ENCODE measurements around the gene INTS11. TPM values are rescaled to one million over a fixed set of nuclear protein-coding genes. Genes with fewer than 3 reads are reported as not detected.

INTS11 gene
- total and polyA plus RNA-seq, 2 of the 8 experiments (the other 6 are each of a cell fraction or from before 2014, with no cell fraction given) = 113 to 243 TPM

GRCh38 chr1:1273512-1274298, 50.8 kb downstream of the INTS11 start, which contains the start of gene UBE2J2 (continued):
- TF ChIP-seq POLR2A (IDR thresholded peaks at IDR 0.05; ENCODE audit: control extremely low read depth in 1 of 2, low read depth in 2 of 2, low read length in 2 of 2) (peak in 1 of 2 experiments; percentile 77; a peak in 2 of 3 replicates), BCL11A (IDR thresholded peaks at IDR 0.05; ENCODE audit: low read depth in 2 of 2, low read length in 2 of 2) (no peak), NANOG (IDR thresholded peaks at IDR 0.05; ENCODE audit: insufficient read depth, low read depth, low read length, poor library complexity, severe bottlenecking) (peak; percentile 10), RNF2 (IDR thresholded peaks at IDR 0.05; ENCODE audit: borderline replicate concordance, low read depth, low read length, missing control alignments, poor library complexity, severe bottlenecking) (no peak), BRCA1 (IDR thresholded peaks at IDR 0.05; ENCODE audit: low read depth, low read length) (no peak), CTBP2 (IDR thresholded peaks at IDR 0.05; ENCODE audit: borderline replicate concordance, insufficient read depth, insufficient read length, low read length) (no peak), SP4 (IDR thresholded peaks at IDR 0.05; ENCODE audit: low read length) (no peak), SIN3A (conservative IDR thresholded peaks at IDR 0.05 in 1 of 2, IDR thresholded peaks at IDR 0.05 in 1 of 2; ENCODE audit: low read depth in 1 of 2, low read length in 2 of 2) (peak in 1 of 2 experiments; percentile 54; a peak in 1 of 4 replicates), KDM4A (IDR thresholded peaks at IDR 0.05; ENCODE audit: low read depth, low read length, severe bottlenecking) (peak; percentile 62), GTF2F1 (IDR thresholded peaks at IDR 0.05; ENCODE audit: borderline replicate concordance, low read depth, low read length) (no peak), RFX5 (IDR thresholded peaks at IDR 0.05; ENCODE audit: borderline replicate concordance, low read depth, low read length) (no peak), CEBPB (IDR thresholded peaks at IDR 0.05; ENCODE audit: low read depth, low read length) (no peak), ATF3 (IDR thresholded peaks at IDR 0.05; ENCODE audit: insufficient read depth, low read depth, low read length) (no peak), TEAD4 (IDR thresholded peaks at IDR 0.05; ENCODE audit: low read depth, low read length) (no peak), TAF7 (optimal IDR thresholded peaks at IDR 0.05; ENCODE audit: borderline replicate concordance, low read depth, low read length) (peak; percentile 28), YY1 (IDR thresholded peaks at IDR 0.05; ENCODE audit: low read depth, low read length) (peak; percentile 97), HDAC2 (IDR thresholded peaks at IDR 0.05; ENCODE audit: borderline replicate concordance in 1 of 2, low read depth in 2 of 2, low read length in 2 of 2) (no peak), SP2 (IDR thresholded peaks at IDR 0.05; ENCODE audit: low read length) (peak; percentile 77), EGR1 (IDR thresholded peaks at IDR 0.05; ENCODE audit: borderline replicate concordance, low read depth, low read length) (peak; percentile 77), RXRA (IDR thresholded peaks at IDR 0.05; ENCODE audit: insufficient read depth, low read depth, low read length) (no peak), TAF1 (IDR thresholded peaks at IDR 0.05; ENCODE audit: low read depth, low read length) (peak; percentile 74)

Data from H1 (cell line).